ENCODE results near the gene NF1.
"Not testable (repeated sequence)": the region's sequence is repeated elsewhere in the genome, so short reads cannot be mapped to it uniquely, and the experiment has no call there.

- not testable (repeated sequence) for TF ChIP-seq POLR2A, CTCF (IDR thresholded peaks at IDR 0.05)
These were observed 4.1 kb upstream of the NF1 start for GRCh38 chr17:31090650-31091049.

All from testis (tissue), 2 donors.